A549 (cell line): Measurements from ENCODE around the gene CADPS2. TPM values are rescaled to one million over a fixed set of nuclear protein-coding genes. Genes with fewer than 3 reads are reported as not detected.
A peak's percentile ranks its signal among the peaks of the same experiment; 100 is the strongest.

ENCODE experiments used
- ATAC-seq, 2 experiments: fragments of 200-7000 bp in 1 of 2; fragments of >200 bp in 1 of 2; cut with Nextera tagmentation in 1 of 2; cut with Tn5 transposase in 1 of 2; 3 replicates each; pipeline versions ENCODE4 v1.8.0 to v1.9.1; 2018 to 2020; ENCODE audit warnings: mild to moderate bottlenecking in 1 of 2, moderate library complexity in 1 of 2
- CTCF ChIA-PET: fragments of 300-600 bp; sonication (Branson Sonifier 250); formaldehyde crosslinking; extraction: SDS; loops from one replicate; lab custom pipeline; 2021; ENCODE audit warnings: antibody characterized with exemption, inconsistent platforms; lab: Yijun Ruan, JAX
- POLR2A ChIA-PET: fragments of 350-600 bp; formaldehyde crosslinking; extraction: SDS; loops from one replicate; lab custom pipeline; 2021; ENCODE audit warnings: antibody characterized with exemption, inconsistent platforms; lab: Yijun Ruan, JAX
- DNase-seq, 2 experiments: peaks; one replicate each; pipeline versions ENCODE4 v3.0.0 to v3.0.0-alpha.2; 2011 to 2016; ENCODE audit warnings: low read depth in 1 of 2, low spot score in 1 of 2
- FAIRE-seq: peaks from 2 replicates; lab custom pipeline; 2011; peaks lifted over from hg19 to GRCh38; lab: Jason Lieb, UNC
- H3K27ac ChIP-seq, 2 experiments: fragments of >200 bp; sonication (Bioruptor Twin); formaldehyde crosslinking; 3 replicates each; pipeline ENCODE4 v1.5.1; 2016 to 2017
- H3K4me1 ChIP-seq: fragments of >200 bp; sonication (Bioruptor Twin); formaldehyde crosslinking; 3 replicates; pipeline ENCODE4 v1.6.1; 2016
- H3K4me2 ChIP-seq: fragments of >200 bp; sonication (Bioruptor Twin); formaldehyde crosslinking; 3 replicates; pipeline ENCODE4 v1.6.1; 2016
- H3K4me3 ChIP-seq: fragments of >200 bp; sonication (Bioruptor Twin); formaldehyde crosslinking; 3 replicates; pipeline ENCODE4 v1.5.1; 2016
- H3K9me3 ChIP-seq: fragments of >200 bp; sonication (Bioruptor Twin); formaldehyde crosslinking; 3 replicates; pipeline ENCODE4 v1.6.1; 2016
- ATOH8 ChIP-seq: fragments of 250-450 bp; sonication (Bioruptor Pico); IDR thresholded peaks from 2 replicates; pipeline ENCODE4 v1.5.0; 2020; ENCODE audit warnings: low read depth, mild to moderate bottlenecking, moderate library complexity
- BHLHE40 ChIP-seq: IDR thresholded peaks from 2 replicates; pipeline ENCODE4 v1.6.1; 2012; ENCODE audit warnings: low read depth, low read length, inconsistent platforms
- CBX2 ChIP-seq: fragments of 200-600 bp; sonication (generic); IDR thresholded peaks from 2 replicates; pipeline ENCODE4 v1.6.1; 2016; ENCODE audit warnings: low read depth, mild to moderate bottlenecking, borderline replicate concordance
- CTCF ChIP-seq: fragments of >200 bp; sonication (Bioruptor Twin); formaldehyde crosslinking; IDR thresholded peaks from 3 replicates; pipeline ENCODE4 v1.5.1; 2016
- EHF ChIP-seq: fragments of 250-450 bp; sonication (Bioruptor Pico); IDR thresholded peaks from 2 replicates; pipeline ENCODE4 v1.5.0; 2020; ENCODE audit warnings: mild to moderate bottlenecking
- ELK1 ChIP-seq: fragments of 150-350 bp; IDR thresholded peaks from 2 replicates; pipeline ENCODE4 v1.6.1; 2014; ENCODE audit warnings: low read depth, mild to moderate bottlenecking, low read length
- ESRRA ChIP-seq: fragments of 150-350 bp; IDR thresholded peaks from 2 replicates; pipeline ENCODE4 v1.6.1; 2014; ENCODE audit warnings: mild to moderate bottlenecking, low read length, borderline replicate concordance
- FOSB ChIP-seq: fragments of 250-450 bp; sonication (Bioruptor Pico); IDR thresholded peaks from 2 replicates; pipeline ENCODE4 v1.5.0; 2020; ENCODE audit warnings: mild to moderate bottlenecking, moderate library complexity
- FOSL2 ChIP-seq, 2 experiments: fragments of 450-650 bp in 1 of 2; fragments of >200 bp in 1 of 2; sonication (Bioruptor Twin) in 1 of 2; formaldehyde crosslinking; IDR thresholded peaks; 2 replicates each; pipeline versions ENCODE4 v1.5.0 to v1.6.1; 2016 to 2020; ENCODE audit warnings: mild to moderate bottlenecking in 1 of 2, moderate library complexity in 1 of 2
- HES2 ChIP-seq: fragments of >200 bp; sonication (Bioruptor Twin); formaldehyde crosslinking; IDR thresholded peaks from 2 replicates; pipeline ENCODE4 v1.6.1; 2016
- HEYL ChIP-seq: fragments of 250-450 bp; sonication (Bioruptor Pico); IDR thresholded peaks from 2 replicates; pipeline ENCODE4 v1.8.0; 2021; ENCODE audit warnings: mild to moderate bottlenecking, moderate library complexity
- HOXA7 ChIP-seq: fragments of 250-450 bp; sonication (Bioruptor Pico); IDR thresholded peaks from 2 replicates; pipeline ENCODE4 v1.5.0; 2020; ENCODE audit warnings: mild to moderate bottlenecking, moderate library complexity
- HOXB13 ChIP-seq: fragments of 250-450 bp; sonication (Bioruptor Pico); IDR thresholded peaks from 2 replicates; pipeline ENCODE4 v1.5.0; 2020; ENCODE audit warnings: low read depth, mild to moderate bottlenecking, moderate library complexity
- JUN ChIP-seq, 2 experiments: fragments of >200 bp; sonication (Bioruptor Twin); formaldehyde crosslinking; IDR thresholded peaks; 2 replicates in 1 of 2; 3 replicates in 1 of 2; pipeline ENCODE4 v1.6.1; 2016 to 2017
- KDM1A ChIP-seq: fragments of 200-600 bp; sonication (generic); IDR thresholded peaks from 2 replicates; pipeline ENCODE4 v1.6.1; 2016; ENCODE audit warnings: low read depth, mild to moderate bottlenecking
- MAFK ChIP-seq: fragments of 450-650 bp; IDR thresholded peaks from 2 replicates; pipeline ENCODE4 v1.6.1; 2014; ENCODE audit not compliant: partially characterized antibody
- MAX ChIP-seq: IDR thresholded peaks from 2 replicates; pipeline ENCODE4 v1.6.1; 2012
- MAZ ChIP-seq: fragments of 150-350 bp; IDR thresholded peaks from 2 replicates; pipeline ENCODE4 v1.6.1; 2014; ENCODE audit warnings: antibody characterized with exemption, low read depth, low read length, borderline replicate concordance
- MYC ChIP-seq: IDR thresholded peaks from 2 replicates; pipeline ENCODE4 v1.6.1; 2012; ENCODE audit warnings: mild to moderate bottlenecking, inconsistent platforms, low read length, improper control_type of control experiment, borderline replicate concordance
- NFE2L2 ChIP-seq: fragments of 150-350 bp; conservative IDR thresholded peaks from 2 replicates; pipeline ENCODE4 v1.6.1; 2014; ENCODE audit warnings: low read length
- POLR2AphosphoS2 ChIP-seq: conservative IDR thresholded peaks from 2 replicates; pipeline ENCODE4 v1.6.1; 2012; ENCODE audit warnings: low read length, improper control_type of control experiment, inconsistent platforms
- RARB ChIP-seq: fragments of 250-450 bp; sonication (Bioruptor Pico); IDR thresholded peaks from 2 replicates; pipeline ENCODE4 v1.8.0; 2021; ENCODE audit warnings: mild to moderate bottlenecking, moderate library complexity
- RCOR1 ChIP-seq: fragments of 150-350 bp; IDR thresholded peaks from 2 replicates; pipeline ENCODE4 v1.6.1; 2014; ENCODE audit warnings: antibody characterized with exemption, low read length, low read depth
- REST ChIP-seq: fragments of 200-600 bp; sonication (generic); IDR thresholded peaks from 2 replicates; pipeline ENCODE4 v1.6.1; 2016; ENCODE audit warnings: antibody characterized with exemption, mild to moderate bottlenecking, moderate library complexity
- RFX5 ChIP-seq: fragments of 450-650 bp; IDR thresholded peaks from 2 replicates; pipeline ENCODE4 v1.7.1; 2014; ENCODE audit warnings: antibody characterized with exemption, mild to moderate bottlenecking, moderate library complexity
- SMC3 ChIP-seq: fragments of >200 bp; sonication (Bioruptor Twin); formaldehyde crosslinking; IDR thresholded peaks from 3 replicates; pipeline ENCODE4 v1.6.1; 2018; ENCODE audit warnings: inconsistent platforms
- TFCP2L1 ChIP-seq: fragments of 250-450 bp; sonication (Bioruptor Pico); IDR thresholded peaks from 2 replicates; pipeline ENCODE4 v1.5.0; 2021; ENCODE audit warnings: mild to moderate bottlenecking
- USF2 ChIP-seq: fragments of 450-650 bp; IDR thresholded peaks from 2 replicates; pipeline ENCODE4 v1.6.1; 2014; ENCODE audit warnings: antibody characterized with exemption
- ZFP36 ChIP-seq: fragments of 450-650 bp; IDR thresholded peaks from 2 replicates; pipeline ENCODE4 v1.6.1; 2014; ENCODE audit warnings: borderline replicate concordance; ENCODE audit not compliant: partially characterized antibody
- ZNF302 ChIP-seq: fragments of 250-450 bp; sonication (Bioruptor Pico); IDR thresholded peaks from 2 replicates; pipeline ENCODE4 v1.9.0; 2021; ENCODE audit warnings: inconsistent platforms, mild to moderate bottlenecking, moderate library complexity
- ZSCAN20 ChIP-seq: fragments of 250-450 bp; sonication (Bioruptor Pico); IDR thresholded peaks from 2 replicates; pipeline ENCODE4 v1.8.0; 2022; ENCODE audit warnings: mild to moderate bottlenecking, moderate library complexity
- WGBS: methylation state at CpG from one replicate; pipeline ENCODE4 v1.1.6; 2017; ENCODE audit errors: missing lambda C conversion rate; 5-methylcytosine and 5-hydroxymethylcytosine counted together
- polyA plus RNA-seq, 4 experiments: library from polyadenylated mRNA; depleted of rRNA in 3 of 4; stranded (reverse); fragments of >200 nt; fragmentation: RNase III in 1 of 4; extraction: RNeasy Plus Mini Kit Qiagen cat#74134 plus additional on column Dnase treatment in 1 of 4; gene quantifications; 2 replicates in 3 of 4; 3 replicates in 1 of 4; pipeline ENCODE4 v1.2.3, GENCODE V29; 2011 to 2017

Gene CADPS2
- polyA plus RNA-seq, 2 of the 4 experiments (the other 2 are of a cell fraction) = 0.04 to 0.10 TPM

GRCh38 chr7:122694697-122695096, 191.6 kb downstream of the CADPS2 start:
- ChIA-PET POLR2A (no interaction called here), CTCF (no interaction called here)
- DNase-seq (no peak), FAIRE-seq (no peak), ATAC-seq (no peak)
- TF ChIP-seq ESRRA (no peak), RCOR1 (no peak), MAX (no peak), ZNF302 (no peak), BHLHE40 (no peak), MAFK (no peak), ZSCAN20 (no peak), REST (no peak), HOXA7 (CRISPR knock-in tag) (no peak), CBX2 (no peak), HOXB13 (no peak), CTCF (no peak), POLR2AphosphoS2 (no peak), SMC3 (no peak), RARB (CRISPR knock-in tag) (no peak), ZFP36 (no peak), MYC (no peak), ELK1 (no peak)
- 0% methylated on average over 2 of the region's 2 CpGs for WGBS
- no peak overlapping the region for H3K27ac ChIP-seq
- H3K4me3 ChIP-seq = no peak overlapping the region
- H3K4me2 ChIP-seq = no peak overlapping the region
- no peaks in the 10 kb centered on the region for H3K4me1 ChIP-seq
- no peaks in the 10 kb centered on the region for H3K9me3 ChIP-seq

GRCh38 chr7:122692769-122693309, 193.4 kb downstream of the CADPS2 start:
- Histone ChIP-seq H3K9me3 (no peaks in the 10 kb centered on the region), H3K4me3 (no peak overlapping the region), H3K27ac (no peak overlapping the region), H3K4me1 (no peaks in the 10 kb centered on the region), H3K4me2 (no peak overlapping the region)
- 76% methylated on average over 3 of the region's 3 CpGs for WGBS
- FAIRE-seq = no peak
- peak in 1 of 2 experiments; percentile 9 for DNase-seq
- ChIA-PET POLR2A (no interaction called here), CTCF (no interaction called here)
- no peak for ATAC-seq
- TF ChIP-seq HES2 (no peak), USF2 (no peak), TFCP2L1 (CRISPR knock-in tag) (no peak), MAFK (peak; percentile 59), ATOH8 (no peak), FOSB (no peak), NFE2L2 (peak; percentile 50; the same call in 1 of the 2 replicates), EHF (CRISPR knock-in tag) (no peak), JUN (IDR thresholded peaks at IDR 0.05) (no peak), MYC (no peak), FOSL2 (IDR thresholded peaks at IDR 0.05) (no peak), FOSL2 (CRISPR knock-in tag; IDR thresholded peaks at IDR 0.05) (no peak), KDM1A (no peak), CBX2 (no peak), HEYL (CRISPR knock-in tag) (no peak), RFX5 (no peak), MAZ (no peak)
